Urothelium cell line (cell line): ENCODE measurements around the gene FGF12.
A peak's percentile ranks its signal among the peaks of the same experiment; 100 is the strongest.
"Not testable (repeated sequence)": the region's sequence is repeated elsewhere in the genome, so short reads cannot be mapped to it uniquely, and the experiment has no call there.

Experiments
- DNase-seq: peaks from one replicate; pipeline ENCODE4 v3.0.0; 2011; ENCODE audit warnings: low spot score, mixed read lengths
- FAIRE-seq: peaks from 2 replicates; lab custom pipeline; 2011; peaks lifted over from hg19 to GRCh38; lab: Jason Lieb, UNC

The FGF12 gene

GRCh38 chr3:192727032-192727847 is at the start of gene FGF12:
FGF12 (minus strand) TSS chr3:192727541.
- peak; percentile 95 for DNase-seq
- FAIRE-seq, result peak; percentile 82

- not testable (repeated sequence) for DNase-seq, FAIRE-seq
Observed at GRCh38 chr3:192774341-192774740, 47.0 kb upstream of the FGF12 start.

GRCh38 chr3:192772240-192772894 is 45.0 kb upstream of the FGF12 start:
- DNase-seq (peak; percentile 40), FAIRE-seq (no peak)

GRCh38 chr3:192758654-192759053 is 31.3 kb upstream of the FGF12 start:
- FAIRE-seq (no peak), DNase-seq (no peak)

GRCh38 chr3:192751148-192751547 is 23.8 kb upstream of the FGF12 start:
- no peak for FAIRE-seq
- no peak for DNase-seq

- FAIRE-seq (no peak), DNase-seq (no peak)
Observed at GRCh38 chr3:192750201-192750600, 22.9 kb upstream of the FGF12 start.

- no peak for FAIRE-seq
Observed at GRCh38 chr3:192747746-192748145, 20.4 kb upstream of the FGF12 start.

GRCh38 chr3:192747145-192747544 is 19.8 kb upstream of the FGF12 start:
- FAIRE-seq, result no peak

More at GRCh38 chr3:192747746-192748145, 20.4 kb upstream of the FGF12 start:
- DNase-seq, result no peak

GRCh38 chr3:192745150-192745549 is 17.8 kb upstream of the FGF12 start:
- FAIRE-seq (no peak), DNase-seq (no peak)

More at GRCh38 chr3:192747145-192747544, 19.8 kb upstream of the FGF12 start:
- DNase-seq, result no peak

- FAIRE-seq, result not testable (repeated sequence)
Observed at GRCh38 chr3:192744604-192745003, 17.3 kb upstream of the FGF12 start.

GRCh38 chr3:192737506-192737905 is 10.2 kb upstream of the FGF12 start:
- DNase-seq (no peak), FAIRE-seq (no peak)

More at GRCh38 chr3:192744604-192745003, 17.3 kb upstream of the FGF12 start:
- DNase-seq, result not testable (repeated sequence)

- FAIRE-seq, result no peak
- no peak for DNase-seq
Observed at GRCh38 chr3:192731233-192731632, 3.9 kb upstream of the FGF12 start.

- no peak for DNase-seq
- no peak for FAIRE-seq
Observed at GRCh38 chr3:192726385-192726784, 956 bp downstream of the FGF12 start.

- no peak for DNase-seq
- FAIRE-seq, result no peak
Observed at GRCh38 chr3:192719964-192720363, 7.4 kb downstream of the FGF12 start.

GRCh38 chr3:192718156-192718555 is 9.2 kb downstream of the FGF12 start:
- DNase-seq (no peak), FAIRE-seq (no peak)

- no peak for FAIRE-seq
Observed at GRCh38 chr3:192715126-192715525, 12.2 kb downstream of the FGF12 start.

GRCh38 chr3:192711126-192711525 is 16.2 kb downstream of the FGF12 start:
- not testable (repeated sequence) for DNase-seq, FAIRE-seq

More at GRCh38 chr3:192715126-192715525, 12.2 kb downstream of the FGF12 start:
- DNase-seq, result no peak

GRCh38 chr3:192710366-192710765 is 17.0 kb downstream of the FGF12 start:
- DNase-seq (no peak), FAIRE-seq (no peak)

GRCh38 chr3:192706272-192706671 is 21.1 kb downstream of the FGF12 start:
- FAIRE-seq (no peak), DNase-seq (no peak)

GRCh38 chr3:192700885-192701284 is 26.5 kb downstream of the FGF12 start:
- DNase-seq, result no peak
- FAIRE-seq, result no peak

- no peak for DNase-seq
- no peak for FAIRE-seq
Observed at GRCh38 chr3:192696943-192697587, 30.3 kb downstream of the FGF12 start.
